ENCODE measurements around the gene VWA2. TPM values are rescaled to one million over a fixed set of nuclear protein-coding genes. Genes with fewer than 3 reads are reported as not detected.

The VWA2 gene
- polyA plus RNA-seq, 1 of the 3 experiments (the other 2 are of a cell fraction) = not detected

DNA sequence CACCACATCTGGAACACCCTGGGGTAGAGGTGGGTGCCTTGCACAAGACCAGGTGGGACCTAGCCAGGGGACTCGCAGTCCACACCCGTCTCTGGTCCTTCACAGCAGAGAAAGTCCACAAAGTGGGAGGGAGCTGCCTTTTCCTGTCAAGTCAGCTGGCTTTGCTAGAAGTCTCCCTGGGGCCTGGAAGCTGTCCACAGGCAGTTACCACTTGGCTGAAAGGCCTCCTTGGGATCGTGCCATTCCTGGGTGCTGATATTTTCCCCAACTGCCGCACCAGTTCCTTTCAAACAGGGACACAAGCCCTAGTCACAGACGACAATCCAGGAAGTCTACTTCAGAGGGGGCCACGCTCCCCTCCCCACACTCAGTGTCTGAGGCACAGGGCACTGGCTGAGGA is 89.8 kb downstream of the VWA2 start:
- Histone ChIP-seq H3K27ac (ENCODE audit: low read depth in 2 of 2, low read length in 1 of 2) (no peak overlapping the region), H3K4me1 (ENCODE audit: control insufficient read depth in 1 of 2, insufficient read depth in 2 of 2, low read depth in 1 of 2, low read length in 1 of 2) (no peaks in the 10 kb centered on the region; a peak in 1 of 4 replicates), H3K79me2 (ENCODE audit: insufficient read depth) (no peaks in the 10 kb centered on the region), H3K9me2 (no peaks in the 10 kb centered on the region), H3K36me3 (replicated peaks in 1 of 2; ENCODE audit: control insufficient read depth in 1 of 2, insufficient read depth in 2 of 2, low read length in 1 of 2) (no peaks in the 10 kb centered on the region), H3K4me2 (no peak overlapping the region), H3F3A (replicated peaks; ENCODE audit: insufficient read depth) (no peaks in the 10 kb centered on the region), H2AFZ (ENCODE audit: low read depth) (no peak overlapping the region), H3K4me3 (ENCODE audit: low read depth in 2 of 2, low read length in 1 of 2) (no peak overlapping the region), H3K9ac (no peak overlapping the region), H4K20me1 (ENCODE audit: insufficient read depth) (no peaks in the 10 kb centered on the region), H3K27me3 (ENCODE audit: insufficient read depth) (no peaks in the 10 kb centered on the region), H3K9me3 (no peaks in the 10 kb centered on the region)
- ChIA-PET CTCF (interaction anchor here (1.4 to 1.5 kb wide), 2 partner anchors 12 to 25 kb away, joined by 3 to 5 read pairs; no protein-coding TSS in a partner anchor), POLR2A (no interaction called here)
- TF ChIP-seq EP300 (IDR thresholded peaks at IDR 0.05; ENCODE audit: borderline replicate concordance in 1 of 2, low read depth in 1 of 2, low read length in 1 of 2) = no peak
- no peak for DNase-seq
- WGBS (ENCODE audit: low lambda C conversion rate) = 92% methylated on average over 2 of the region's 6 CpGs

DNA sequence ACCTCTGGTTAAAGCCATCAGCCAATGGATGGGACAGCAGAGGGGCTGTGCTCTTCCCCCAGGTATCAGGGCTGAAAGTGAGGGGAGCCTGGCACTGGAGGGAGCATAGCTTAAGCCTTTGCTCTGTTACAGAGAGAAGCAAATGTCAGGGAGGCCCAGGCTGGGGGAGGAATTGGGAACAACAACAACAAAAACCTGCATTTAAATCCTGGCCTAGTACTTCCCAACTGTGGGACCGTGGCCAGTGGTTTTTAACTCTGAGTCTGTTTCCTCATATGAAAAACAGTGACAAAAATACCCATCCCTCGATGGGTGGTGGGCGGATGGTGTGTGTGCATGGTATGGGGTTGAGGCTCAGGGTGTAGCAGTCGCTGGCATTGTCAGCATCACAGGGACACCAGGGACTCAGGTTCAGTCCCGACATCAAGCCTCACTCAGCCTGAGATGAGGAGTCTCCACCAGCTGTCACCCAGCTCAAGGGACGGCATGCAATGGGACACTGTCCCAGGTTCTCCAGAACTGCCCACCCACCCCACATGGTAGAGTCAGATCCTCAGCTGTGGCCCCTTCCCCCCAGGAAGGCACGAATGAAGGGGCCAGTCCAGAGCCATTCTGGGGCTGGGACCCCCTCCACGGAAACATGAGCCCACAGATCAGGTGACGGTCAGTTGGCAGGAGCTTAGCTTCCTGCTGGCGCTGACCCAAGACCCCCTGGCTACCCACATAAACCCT is 90.7 kb downstream of the VWA2 start:
- ChIA-PET CTCF (interaction anchor here (1.4 to 1.5 kb wide), 2 partner anchors 11 to 26 kb away, joined by 3 to 5 read pairs; no protein-coding TSS in a partner anchor), POLR2A (no interaction called here)
- H3K27me3 ChIP-seq (ENCODE audit: insufficient read depth) = peaks cover 4% of the 10 kb centered on the region; the same call in 1 of the 2 replicates
- no peak for DNase-seq
- H3K4me1 ChIP-seq (ENCODE audit: control insufficient read depth in 1 of 2, insufficient read depth in 2 of 2, low read depth in 1 of 2, low read length in 1 of 2) = no peaks in the 10 kb centered on the region; a peak in 1 of 4 replicates
- H3F3A ChIP-seq (replicated peaks; ENCODE audit: insufficient read depth) = no peaks in the 10 kb centered on the region
- H3K9me2 ChIP-seq = no peaks in the 10 kb centered on the region
- H3K79me2 ChIP-seq (ENCODE audit: insufficient read depth) = no peaks in the 10 kb centered on the region
- no peak overlapping the region for H3K4me2 ChIP-seq
- H2AFZ ChIP-seq (ENCODE audit: low read depth) = no peak overlapping the region
- no peak overlapping the region for H3K9ac ChIP-seq
- no peak overlapping the region for H3K27ac ChIP-seq (ENCODE audit: low read depth in 2 of 2, low read length in 1 of 2)
- no peaks in the 10 kb centered on the region for H3K9me3 ChIP-seq
- WGBS (ENCODE audit: low lambda C conversion rate) = 74% methylated on average over 5 of the region's 10 CpGs
- no peak overlapping the region for H3K4me3 ChIP-seq (ENCODE audit: low read depth in 2 of 2, low read length in 1 of 2)
- TF ChIP-seq SMC3 (IDR thresholded peaks at IDR 0.05; ENCODE audit: low read depth, low read length) (no peak), TCF12 (IDR thresholded peaks at IDR 0.05) (no peak), SIN3A (IDR thresholded peaks at IDR 0.05; ENCODE audit: borderline replicate concordance, low read depth, low read length) (no peak)
- TF ChIP-seq, protein P1, sequence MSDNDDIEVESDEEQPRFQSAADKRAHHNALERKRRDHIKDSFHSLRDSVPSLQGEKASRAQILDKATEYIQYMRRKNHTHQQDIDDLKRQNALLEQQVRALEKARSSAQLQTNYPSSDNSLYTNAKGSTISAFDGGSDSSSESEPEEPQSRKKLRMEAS (IDR thresholded peaks at IDR 0.05; ENCODE audit: low read depth) = no peak
- H4K20me1 ChIP-seq (ENCODE audit: insufficient read depth) = no peaks in the 10 kb centered on the region
- no peaks in the 10 kb centered on the region for H3K36me3 ChIP-seq (replicated peaks in 1 of 2; ENCODE audit: control insufficient read depth in 1 of 2, insufficient read depth in 2 of 2, low read length in 1 of 2)

DNA sequence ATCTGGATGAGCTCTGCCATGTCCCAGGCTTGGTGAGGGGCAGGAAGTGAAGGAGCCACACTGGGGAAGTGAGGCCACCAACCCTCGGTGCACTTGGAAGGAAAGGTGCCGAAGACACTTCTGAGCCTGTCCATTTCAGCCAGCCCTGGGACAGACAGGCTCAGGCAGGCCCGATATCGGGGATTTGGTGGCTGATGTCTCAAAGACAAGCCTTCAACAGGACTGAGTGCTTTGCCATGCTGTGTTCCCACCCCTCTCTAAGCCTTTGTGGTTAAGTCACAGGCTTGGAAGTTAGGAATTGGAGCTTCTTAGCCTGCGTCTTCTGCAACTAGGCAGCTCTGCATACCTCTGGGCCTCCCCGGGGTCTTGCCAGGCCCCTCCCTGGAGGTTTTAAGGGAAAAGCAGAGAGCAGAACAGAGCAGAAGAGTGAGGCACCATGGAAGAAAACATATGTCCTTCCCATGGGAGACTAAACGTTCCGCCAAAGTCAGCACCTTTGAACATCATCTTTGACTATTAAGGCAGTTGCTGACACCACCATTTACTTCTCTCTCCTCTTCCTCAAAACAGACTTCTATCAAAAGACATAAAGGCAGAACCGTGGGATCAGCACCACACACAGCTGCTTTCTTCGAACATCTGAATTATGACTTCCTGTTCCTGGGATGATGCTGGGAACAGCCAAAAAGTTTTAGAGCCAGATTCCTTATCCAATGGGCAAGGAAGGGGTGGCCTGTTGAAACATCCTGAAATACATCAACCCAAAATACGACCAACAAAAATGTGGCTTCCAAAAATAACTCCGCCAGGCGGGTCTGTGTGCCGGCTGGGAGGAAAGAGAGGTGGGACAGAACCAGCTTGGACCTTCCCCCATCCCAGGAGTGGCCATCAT is 93.5 kb downstream of the VWA2 start:
- WGBS (ENCODE audit: low lambda C conversion rate) = 71% methylated on average over 11 of the region's 14 CpGs
- Histone ChIP-seq H3F3A (replicated peaks; ENCODE audit: insufficient read depth) (no peaks in the 10 kb centered on the region), H2AFZ (ENCODE audit: low read depth) (no peak overlapping the region), H3K9me2 (no peaks in the 10 kb centered on the region), H3K4me2 (no peak overlapping the region), H3K4me1 (ENCODE audit: control insufficient read depth in 1 of 2, insufficient read depth in 2 of 2, low read depth in 1 of 2, low read length in 1 of 2) (no peaks in the 10 kb centered on the region; a peak in 1 of 4 replicates), H3K4me3 (ENCODE audit: low read depth in 2 of 2, low read length in 1 of 2) (no peak overlapping the region), H3K27ac (ENCODE audit: low read depth in 2 of 2, low read length in 1 of 2) (no peak overlapping the region), H3K27me3 (ENCODE audit: insufficient read depth) (peaks cover 5% of the 10 kb centered on the region; the same call in 1 of the 2 replicates), H4K20me1 (ENCODE audit: insufficient read depth) (no peaks in the 10 kb centered on the region), H3K9ac (no peak overlapping the region), H3K36me3 (replicated peaks in 1 of 2; ENCODE audit: control insufficient read depth in 1 of 2, insufficient read depth in 2 of 2, low read length in 1 of 2) (no peaks in the 10 kb centered on the region), H3K9me3 (no peaks in the 10 kb centered on the region), H3K79me2 (ENCODE audit: insufficient read depth) (no peaks in the 10 kb centered on the region)
- CTCF ChIA-PET = interaction anchor here (1.1 to 2.6 kb wide), 2 partner anchors 28 to 44 kb away, joined by 4 to 11 read pairs; no protein-coding TSS in a partner anchor
- POLR2A ChIA-PET = no interaction called here
- DNase-seq = no peak
- no peak for TF ChIP-seq RFX5 (IDR thresholded peaks at IDR 0.05; ENCODE audit: low read length)
- TF ChIP-seq TCF12 (IDR thresholded peaks at IDR 0.05) = no peak
- no peak for TF ChIP-seq SIN3A (IDR thresholded peaks at IDR 0.05; ENCODE audit: borderline replicate concordance, low read depth, low read length)
- TF ChIP-seq, protein P1 (IDR thresholded peaks at IDR 0.05; ENCODE audit: low read depth) = no peak
- TF ChIP-seq, protein P2, sequence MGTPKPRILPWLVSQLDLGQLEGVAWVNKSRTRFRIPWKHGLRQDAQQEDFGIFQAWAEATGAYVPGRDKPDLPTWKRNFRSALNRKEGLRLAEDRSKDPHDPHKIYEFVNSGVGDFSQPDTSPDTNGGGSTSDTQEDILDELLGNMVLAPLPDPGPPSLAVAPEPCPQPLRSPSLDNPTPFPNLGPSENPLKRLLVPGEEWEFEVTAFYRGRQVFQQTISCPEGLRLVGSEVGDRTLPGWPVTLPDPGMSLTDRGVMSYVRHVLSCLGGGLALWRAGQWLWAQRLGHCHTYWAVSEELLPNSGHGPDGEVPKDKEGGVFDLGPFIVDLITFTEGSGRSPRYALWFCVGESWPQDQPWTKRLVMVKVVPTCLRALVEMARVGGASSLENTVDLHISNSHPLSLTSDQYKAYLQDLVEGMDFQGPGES (IDR thresholded peaks at IDR 0.05; ENCODE audit: low read depth, low read length) = no peak
- TF ChIP-seq NRF1 (IDR thresholded peaks at IDR 0.05; ENCODE audit: low read depth, low read length) = no peak
- TF ChIP-seq EP300 (IDR thresholded peaks at IDR 0.05; ENCODE audit: borderline replicate concordance in 1 of 2, low read depth in 1 of 2, low read length in 1 of 2) = no peak
- TF ChIP-seq YY1 (IDR thresholded peaks at IDR 0.05; ENCODE audit: low read depth) = no peak
- TF ChIP-seq, protein P3, sequence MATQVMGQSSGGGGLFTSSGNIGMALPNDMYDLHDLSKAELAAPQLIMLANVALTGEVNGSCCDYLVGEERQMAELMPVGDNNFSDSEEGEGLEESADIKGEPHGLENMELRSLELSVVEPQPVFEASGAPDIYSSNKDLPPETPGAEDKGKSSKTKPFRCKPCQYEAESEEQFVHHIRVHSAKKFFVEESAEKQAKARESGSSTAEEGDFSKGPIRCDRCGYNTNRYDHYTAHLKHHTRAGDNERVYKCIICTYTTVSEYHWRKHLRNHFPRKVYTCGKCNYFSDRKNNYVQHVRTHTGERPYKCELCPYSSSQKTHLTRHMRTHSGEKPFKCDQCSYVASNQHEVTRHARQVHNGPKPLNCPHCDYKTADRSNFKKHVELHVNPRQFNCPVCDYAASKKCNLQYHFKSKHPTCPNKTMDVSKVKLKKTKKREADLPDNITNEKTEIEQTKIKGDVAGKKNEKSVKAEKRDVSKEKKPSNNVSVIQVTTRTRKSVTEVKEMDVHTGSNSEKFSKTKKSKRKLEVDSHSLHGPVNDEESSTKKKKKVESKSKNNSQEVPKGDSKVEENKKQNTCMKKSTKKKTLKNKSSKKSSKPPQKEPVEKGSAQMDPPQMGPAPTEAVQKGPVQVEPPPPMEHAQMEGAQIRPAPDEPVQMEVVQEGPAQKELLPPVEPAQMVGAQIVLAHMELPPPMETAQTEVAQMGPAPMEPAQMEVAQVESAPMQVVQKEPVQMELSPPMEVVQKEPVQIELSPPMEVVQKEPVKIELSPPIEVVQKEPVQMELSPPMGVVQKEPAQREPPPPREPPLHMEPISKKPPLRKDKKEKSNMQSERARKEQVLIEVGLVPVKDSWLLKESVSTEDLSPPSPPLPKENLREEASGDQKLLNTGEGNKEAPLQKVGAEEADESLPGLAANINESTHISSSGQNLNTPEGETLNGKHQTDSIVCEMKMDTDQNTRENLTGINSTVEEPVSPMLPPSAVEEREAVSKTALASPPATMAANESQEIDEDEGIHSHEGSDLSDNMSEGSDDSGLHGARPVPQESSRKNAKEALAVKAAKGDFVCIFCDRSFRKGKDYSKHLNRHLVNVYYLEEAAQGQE (IDR thresholded peaks at IDR 0.05; ENCODE audit: low read depth, low read length) = no peak
- TF ChIP-seq FOXJ3 (CRISPR knock-in tag; IDR thresholded peaks at IDR 0.05) = no peak
- TF ChIP-seq GABPA (IDR thresholded peaks at IDR 0.05; ENCODE audit: low read depth) = no peak
- no peak for TF ChIP-seq SMC3 (IDR thresholded peaks at IDR 0.05; ENCODE audit: low read depth, low read length)

All from SK-N-SH (cell line).